Ammon's horn (tissue), 1 donor: ENCODE data around the gene UQCRC1.

Experiments
- DNase-seq: peaks from one replicate; pipeline ENCODE4 v3.0.0-alpha.2; 2016; ENCODE audit warnings: low spot score

Gene UQCRC1

GRCh38 chr3:48572517-48572916 is 36.9 kb downstream of the UQCRC1 start:
- DNase-seq: no peak

GRCh38 chr3:48571938-48572337 is 37.5 kb downstream of the UQCRC1 start:
- no peak for DNase-seq

DNA sequence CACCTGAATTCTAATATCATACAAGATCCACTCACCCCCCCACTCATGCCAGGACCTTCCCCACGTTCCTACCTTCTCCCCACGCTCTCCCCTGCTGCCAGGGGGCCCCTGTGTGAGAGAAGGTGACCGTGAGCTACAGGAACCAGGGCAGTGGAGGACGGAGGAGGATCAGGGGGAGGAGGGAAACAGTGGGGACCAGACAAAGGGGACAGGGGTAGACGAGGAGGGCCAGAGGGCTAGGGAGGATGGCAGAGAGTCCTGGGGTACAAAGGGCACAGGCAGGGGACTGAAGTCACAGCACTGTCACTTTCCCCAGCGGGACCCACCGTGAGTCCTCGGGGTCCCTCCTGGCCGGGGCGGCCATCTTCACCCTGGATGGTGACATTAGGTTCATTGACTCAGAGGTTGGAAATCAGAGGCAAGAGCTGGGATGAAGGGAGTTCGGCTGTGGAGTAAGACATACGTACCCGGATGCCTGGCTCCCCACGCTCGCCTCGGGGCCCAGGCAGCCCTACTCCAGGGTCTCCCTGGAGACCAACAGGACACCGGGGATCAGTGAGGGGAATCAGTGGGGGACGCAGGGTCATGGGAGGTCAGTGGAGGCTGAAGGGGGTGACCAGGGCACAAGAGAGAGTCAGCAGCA is 39.5 kb downstream of the UQCRC1 start:
- no peak for DNase-seq

- DNase-seq: no peak
These were observed 40.0 kb downstream of the UQCRC1 start for GRCh38 chr3:48569400-48569799.

- no peak for DNase-seq
These were observed 41.0 kb downstream of the UQCRC1 start for GRCh38 chr3:48568476-48568875.

DNA sequence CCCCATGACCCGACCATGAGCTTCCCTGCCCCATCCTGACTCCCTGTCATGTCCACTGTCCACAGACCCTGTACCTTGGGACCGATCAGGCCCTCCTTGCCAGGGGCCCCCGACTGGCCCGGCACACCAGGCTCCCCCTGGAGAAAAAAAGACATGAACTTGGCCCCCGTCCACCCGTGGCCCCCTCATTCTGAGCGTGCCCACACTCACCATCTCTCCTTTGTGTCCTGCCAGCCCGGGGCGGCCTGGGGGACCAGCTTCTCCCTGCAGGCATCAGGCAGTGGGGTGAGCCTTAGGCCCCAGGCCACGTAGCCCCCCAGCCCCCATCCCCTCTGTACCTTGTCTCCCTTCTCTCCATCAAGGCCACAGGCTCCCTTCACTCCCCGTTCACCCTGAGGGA is 41.9 kb downstream of the UQCRC1 start:
- DNase-seq: no peak

DNA sequence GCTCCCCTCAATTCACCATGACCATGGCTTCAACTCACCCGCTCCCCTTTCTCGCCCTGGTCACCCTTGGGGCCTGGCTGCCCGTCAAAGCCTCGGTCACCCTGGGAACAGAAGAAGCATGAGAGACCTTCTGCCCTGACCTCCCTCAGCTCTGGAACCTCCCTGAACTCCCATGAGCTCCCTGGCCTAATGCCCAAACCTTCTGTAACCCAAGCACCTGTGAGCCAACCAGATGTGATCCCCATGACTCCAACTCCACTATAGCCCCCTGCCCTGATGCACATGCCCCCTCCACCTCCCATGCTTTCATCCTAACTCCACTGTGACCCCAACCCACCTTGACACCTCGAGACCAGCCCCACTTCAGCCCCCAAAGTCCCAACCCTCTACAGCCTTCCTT is 42.4 kb downstream of the UQCRC1 start:
- no peak for DNase-seq

DNA sequence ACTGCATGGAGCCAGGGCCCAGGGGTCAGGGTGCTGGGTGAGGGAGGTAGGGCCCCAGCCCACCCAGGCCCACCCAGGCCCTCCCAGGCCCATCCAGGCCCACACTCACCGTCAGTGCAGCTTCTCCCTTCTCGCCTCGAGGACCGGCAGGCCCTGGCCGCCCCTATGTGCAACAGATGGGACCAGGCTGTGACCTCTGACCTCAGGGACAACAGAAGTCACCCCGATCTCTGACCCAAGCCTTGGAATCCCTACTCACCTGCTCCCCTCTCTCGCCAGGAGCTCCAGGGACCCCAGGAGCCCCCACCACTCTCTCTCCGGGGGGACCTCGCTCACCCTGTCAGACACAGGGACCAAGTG is 43.1 kb downstream of the UQCRC1 start:
- no peak for DNase-seq

- DNase-seq: no peak
These were observed 43.6 kb downstream of the UQCRC1 start for GRCh38 chr3:48565591-48566400.

- no peak for DNase-seq
These were observed 44.3 kb downstream of the UQCRC1 start for GRCh38 chr3:48565186-48565585.

- no peak for DNase-seq
These were observed 44.8 kb downstream of the UQCRC1 start for GRCh38 chr3:48564667-48565066.

- DNase-seq: peak; percentile 75
These were observed 45.4 kb downstream of the UQCRC1 start for GRCh38 chr3:48564022-48564421.

- DNase-seq: no peak
These were observed 46.0 kb downstream of the UQCRC1 start, which contains the start of gene UCN2 for GRCh38 chr3:48563382-48563918. TSS of gene UCN2 (minus strand) at chr3:48563781. CDS start at chr3:48563124, 657 bp downstream.

- no peak for DNase-seq
These were observed 46.9 kb downstream of the UQCRC1 start for GRCh38 chr3:48562367-48563095.

DNA sequence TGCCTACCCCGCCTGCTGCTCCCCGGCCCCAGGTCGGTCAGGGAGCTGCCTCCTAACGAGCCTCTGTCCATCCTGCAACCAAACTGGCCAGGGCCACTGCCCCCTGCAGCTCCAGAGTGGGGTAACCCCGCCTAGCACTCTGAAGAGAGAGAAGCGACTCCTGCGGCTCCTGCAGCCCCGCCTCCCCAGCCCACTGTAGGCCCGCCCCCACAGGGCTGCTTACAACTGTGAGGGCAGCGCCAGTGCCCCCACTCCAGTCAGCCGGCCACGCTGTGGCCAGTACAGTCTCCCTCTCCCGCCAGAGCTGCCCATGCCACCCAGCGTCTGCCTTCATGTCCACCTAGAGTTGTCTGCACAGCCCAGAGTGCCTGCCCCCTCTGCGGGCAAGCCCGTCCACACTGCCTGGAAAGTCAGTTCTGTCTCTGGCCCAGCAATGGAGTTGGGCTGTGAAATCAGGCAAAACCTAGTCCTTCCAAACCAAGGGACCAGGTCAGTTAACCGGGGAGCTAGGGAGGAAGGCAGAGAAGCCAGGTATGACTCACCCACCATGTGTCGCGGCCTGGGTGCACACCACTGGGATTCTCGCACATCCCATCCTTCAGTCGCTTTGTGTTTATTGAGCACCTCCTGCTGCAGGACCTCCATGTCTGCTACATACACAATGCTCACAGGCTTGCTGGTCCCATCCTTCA is 48.3 kb downstream of the UQCRC1 start:
- DNase-seq: peak; percentile 52

- peak; percentile 33 for DNase-seq
These were observed 48.8 kb downstream of the UQCRC1 start for GRCh38 chr3:48560648-48561018.

DNA sequence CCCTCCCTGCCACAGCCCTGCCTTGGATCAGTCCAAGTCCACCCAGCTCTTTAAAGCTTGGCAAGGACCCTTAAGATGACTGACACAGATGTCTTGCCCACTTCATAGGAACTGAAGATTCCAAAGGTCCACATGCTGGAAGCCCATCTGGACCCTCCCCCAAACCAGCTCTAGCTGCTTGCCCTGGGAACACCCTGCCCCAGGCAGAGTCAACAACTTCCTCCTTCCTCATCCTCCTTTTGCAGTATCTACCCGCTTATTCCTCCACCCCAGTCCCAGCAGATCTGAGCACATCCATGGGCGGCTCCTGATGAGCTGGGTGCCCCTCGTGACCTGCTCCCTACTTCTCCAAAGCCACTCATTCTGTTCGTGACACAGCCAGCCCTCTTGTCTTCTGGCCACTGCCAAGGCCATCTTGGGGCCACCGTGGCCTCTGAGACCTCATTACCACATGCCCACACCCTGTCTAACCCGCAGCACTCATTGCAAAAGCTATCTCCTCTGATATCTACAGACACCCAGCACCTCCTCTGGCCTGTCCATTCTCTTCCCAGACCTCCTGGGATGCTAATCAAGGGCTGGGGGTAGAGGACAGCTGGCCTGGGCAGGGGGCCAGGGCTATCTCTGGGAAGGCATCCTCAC is 50.8 kb downstream of the UQCRC1 start:
- peak; percentile 43 for DNase-seq

DNA sequence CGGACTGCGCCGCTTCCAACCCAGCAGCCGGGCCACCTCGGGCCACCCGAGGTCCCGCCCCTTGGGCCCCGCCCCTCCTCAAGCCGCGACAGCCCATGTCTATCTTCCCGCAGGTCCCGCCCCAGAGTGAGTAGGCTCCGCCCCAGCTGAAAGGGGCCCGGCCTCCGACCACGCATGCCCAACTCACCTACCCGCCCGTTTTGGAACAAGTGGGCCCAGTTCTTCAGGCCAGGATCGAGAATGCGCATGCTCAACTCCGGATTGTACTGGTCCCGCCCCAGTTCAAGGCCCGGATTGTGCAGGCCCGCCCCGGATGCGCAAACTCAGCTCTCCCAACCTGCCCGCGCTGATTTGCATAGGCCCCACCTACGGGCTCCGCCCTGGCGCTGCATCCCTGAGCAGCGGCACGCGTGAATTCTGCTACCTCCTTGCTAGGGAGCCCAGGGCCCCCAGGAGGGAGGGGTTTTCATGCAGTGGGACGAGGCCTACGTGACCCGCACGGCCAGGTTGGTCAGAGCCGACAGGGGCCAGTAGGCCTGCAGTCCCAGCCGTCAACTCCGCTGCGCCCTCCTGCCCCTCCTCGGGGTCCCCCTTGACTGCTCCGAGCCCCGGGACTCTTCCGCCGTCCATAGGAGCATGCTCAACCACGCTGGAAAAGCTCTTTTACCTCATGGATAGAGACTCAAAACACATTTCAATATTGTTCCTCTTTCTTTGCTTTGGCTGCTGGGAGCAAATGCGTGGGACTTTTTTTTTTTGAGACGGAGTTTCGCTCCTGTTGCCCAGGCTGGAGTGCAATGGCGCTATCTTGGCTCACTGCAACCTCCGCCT is 52.4 kb downstream of the UQCRC1 start, which contains the start of gene PFKFB4:
TSS of gene PFKFB4 (minus strand) at position 8 of the 831 bp plus-strand sequence. CDS start 26 bp downstream, outside the sequence.
- peak; percentile 100 for DNase-seq

DNA sequence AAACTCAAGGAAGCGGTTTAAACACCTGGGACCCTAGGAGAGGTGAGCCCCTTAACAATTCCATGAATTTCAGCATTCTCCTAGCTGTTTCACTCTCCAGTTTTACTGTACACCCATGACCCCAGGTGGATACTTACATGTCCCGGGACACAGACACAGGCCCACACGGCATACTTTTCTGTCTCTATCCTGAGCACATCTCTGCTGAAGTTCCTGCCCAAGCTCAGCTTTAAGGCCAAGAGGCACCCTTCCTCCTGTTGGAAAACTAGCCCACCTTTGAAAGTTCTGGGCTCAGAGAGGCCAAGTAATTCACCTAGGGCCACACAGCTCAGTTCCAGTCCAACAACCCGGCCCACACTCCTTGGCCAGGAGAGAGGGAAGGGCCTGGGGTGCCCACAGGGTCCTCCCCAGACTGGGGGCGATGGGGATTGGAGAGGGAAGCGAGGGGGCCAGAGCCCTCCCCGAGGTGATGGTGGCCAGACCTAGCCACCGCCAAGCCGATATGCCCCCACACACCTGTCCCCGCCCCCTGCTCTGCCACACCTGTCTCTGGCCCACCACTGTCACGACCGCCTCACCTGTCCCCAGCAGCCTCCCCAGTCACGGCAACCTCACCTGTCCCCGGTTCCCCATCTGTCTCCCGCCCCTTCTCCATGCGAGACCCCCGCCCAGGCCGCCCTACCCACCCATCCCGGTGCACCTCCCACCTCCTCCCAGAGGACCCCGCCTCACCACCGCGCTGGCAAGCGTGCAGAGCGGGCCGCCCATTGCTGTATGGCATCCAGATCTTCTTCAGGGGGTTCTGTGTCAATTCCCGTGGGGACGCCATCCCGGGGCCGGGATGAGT is 53.3 kb downstream of the UQCRC1 start:
- no peak for DNase-seq
